NB4 (cell line): ENCODE data around the gene GRSF1.

Experiments
- MAX ChIP-seq: IDR thresholded peaks from 2 replicates; pipeline ENCODE4 v1.6.1; 2011; ENCODE audit warnings: low read depth, low read length
- POLR2A ChIP-seq: IDR thresholded peaks from 2 replicates; pipeline ENCODE4 v1.6.1; 2011; ENCODE audit warnings: mild to moderate bottlenecking; ENCODE audit not compliant: insufficient read length; ENCODE audit errors: extremely low read depth

- no peak for TF ChIP-seq MAX
- no peak for TF ChIP-seq POLR2A
These were observed 19.4 kb upstream of the GRSF1 start for GRCh38 chr4:70859066-70859465.
